Right lobe of liver (tissue), 6 donors: ENCODE data around the gene FAM20C. TPM values are rescaled to one million over a fixed set of nuclear protein-coding genes. Genes with fewer than 3 reads are reported as not detected.

Experiments
- ATAC-seq, 4 donors: fragments of 200-7000 bp; cut with Tn5 transposase; one replicate each; pipeline ENCODE4 v1.9.1; 2020; ENCODE audit warnings: mild to moderate bottlenecking in 4 of 4, moderate library complexity in 4 of 4
- DNase-seq, 3 donors: peaks; one replicate each; pipeline ENCODE4 v3.0.0-alpha.2; 2020
- H3K27ac ChIP-seq, 3 donors: fragments of 200-600 bp; one replicate each; pipeline ENCODE4 v1.8.0; 2022
- H3K27me3 ChIP-seq, 2 donors: fragments of 200-600 bp; one replicate each; pipeline ENCODE4 v1.8.0; 2022
- H3K36me3 ChIP-seq, 4 donors: fragments of 200-600 bp; sonication (generic) in 1 of 4; one replicate each; pipeline versions ENCODE4 v1.5.1 to v1.8.0; 2017 to 2022; ENCODE audit warnings: control low read depth in 1 of 4
- H3K4me1 ChIP-seq, 4 donors: fragments of 200-600 bp; sonication (generic) in 1 of 4; one replicate each; pipeline versions ENCODE4 v1.5.1 to v1.8.0; 2017 to 2022; ENCODE audit warnings: control low read depth in 1 of 4
- H3K4me3 ChIP-seq, 3 donors: fragments of 200-600 bp; one replicate each; pipeline ENCODE4 v1.8.0; 2022
- H3K9me3 ChIP-seq, 4 donors: fragments of 200-600 bp; sonication (generic) in 1 of 4; one replicate each; pipeline versions ENCODE4 v1.5.1 to v1.8.0; 2017 to 2022; ENCODE audit warnings: control low read depth in 1 of 4
- CTCF ChIP-seq, 4 donors: fragments of 200-600 bp in 3 of 4; fragments of 450-650 bp in 1 of 4; IDR thresholded peaks; one replicate each; pipeline versions ENCODE4 v1.5.1 to v1.8.0; 2016 to 2022; ENCODE audit warnings: antibody characterized with exemption in 4 of 4, mild to moderate bottlenecking in 2 of 4
- POLR2A ChIP-seq: fragments of 450-650 bp; IDR thresholded peaks from one replicate; pipeline ENCODE4 v1.6.1; 2017; ENCODE audit warnings: antibody characterized with exemption, mild to moderate bottlenecking
- WGBS: methylation state at CpG from one replicate; pipeline ENCODE4 v1.1.6; 2018; ENCODE audit warnings: low coverage, low lambda C conversion rate; ENCODE audit not compliant: insufficient coverage; ENCODE audit errors: missing lambda C conversion rate; 5-methylcytosine and 5-hydroxymethylcytosine counted together
- intact Hi-C, 2 donors: fragments of 100-400 bp; cut with DNase I; formaldehyde crosslinking; loops; one replicate each; pipeline versions ENCODE4 v1.11.2 to v1.14.1; 2022
- total RNA-seq, 6 experiments: library from RNA; depleted of rRNA in 2 of 6; stranded (reverse); fragments of >200 nt in 2 of 6; fragmentation: NEBNext Ultra II Directional in 3 of 6; extraction: Animal tissue kit (Norgen Biotek cat#: 25700) in 3 of 6; gene quantifications; one replicate each; pipeline versions ENCODE4 v1.1.0 to v1.2.4, GENCODE V29; 2016 to 2023
- donor health status: DM: no; HTN: yes; CAD: no.
- donor health status: DM: no; HTN: no; CAD: no.
- donor health status: DM: no; HTN: no; CAD: no.
- donor health status: DM: no; HTN: yes; CAD: no.
- donor health status: DM: no; HTN: yes; CAD: no.

Gene FAM20C
- total RNA-seq, 6 experiments from 2014 or later = 32.1 to 73.8 (median 57.3) TPM

- H3K36me3 ChIP-seq = peaks cover 0 to 82% (median 37%) of the 10 kb centered on the region in 4 donors
- intact Hi-C loops = no loop called here
- no peak overlapping the region for H3K4me3 ChIP-seq
- no peak for ATAC-seq
- no peaks in the 10 kb centered on the region for H3K9me3 ChIP-seq
- TF ChIP-seq CTCF (IDR thresholded peaks at IDR 0.05) = no peak
- no peak for TF ChIP-seq POLR2A
- H3K27ac ChIP-seq = no peak overlapping the region
- DNase-seq = peak in 2 of 3 donors; percentile 12 to 27
- 89% methylated on average over 18 of the region's 31 CpGs for WGBS
- no peaks in the 10 kb centered on the region for H3K4me1 ChIP-seq
- H3K27me3 ChIP-seq = no peaks in the 10 kb centered on the region
Observed at GRCh38 chr7:254337-255037, 62.1 kb downstream of the FAM20C start.

- DNase-seq (peak in 2 of 3 donors; percentile 15 to 29), ATAC-seq (no peak)
- intact Hi-C loops = no loop called here
- Histone ChIP-seq H3K4me3 (no peak overlapping the region), H3K27me3 (no peaks in the 10 kb centered on the region), H3K36me3 (peaks cover 0 to 81% (median 40%) of the 10 kb centered on the region in 4 donors), H3K9me3 (no peaks in the 10 kb centered on the region), H3K27ac (no peak overlapping the region), H3K4me1 (no peaks in the 10 kb centered on the region)
- WGBS = 87% methylated on average over 13 of the region's 19 CpGs
- TF ChIP-seq CTCF (IDR thresholded peaks at IDR 0.05) = no peak
Observed at GRCh38 chr7:255038-255435, 62.7 kb downstream of the FAM20C start.

GRCh38 chr7:255721-256361 is 63.5 kb downstream of the FAM20C start:
- Histone ChIP-seq H3K27ac (no peak overlapping the region), H3K4me3 (no peak overlapping the region), H3K27me3 (no peaks in the 10 kb centered on the region), H3K9me3 (no peaks in the 10 kb centered on the region), H3K4me1 (no peaks in the 10 kb centered on the region), H3K36me3 (peaks cover 0 to 81% (median 40%) of the 10 kb centered on the region in 4 donors)
- ATAC-seq (no peak), DNase-seq (peak in 2 of 3 donors; percentile 22 to 54)
- WGBS = 90% methylated on average over 4 of the region's 44 CpGs
- intact Hi-C loops = no loop called here
- TF ChIP-seq POLR2A (no peak), CTCF (IDR thresholded peaks at IDR 0.05) (no peak)

GRCh38 chr7:256461-256940 is 64.1 kb downstream of the FAM20C start:
- H3K36me3 ChIP-seq = peaks cover 0 to 77% (median 38%) of the 10 kb centered on the region in 4 donors
- DNase-seq (peak in 2 of 3 donors; percentile 16 to 53), ATAC-seq (no peak)
- no peak overlapping the region for H3K4me3 ChIP-seq
- no peaks in the 10 kb centered on the region for H3K4me1 ChIP-seq
- TF ChIP-seq POLR2A = no peak
- TF ChIP-seq CTCF (IDR thresholded peaks at IDR 0.05) = no peak
- no peaks in the 10 kb centered on the region for H3K27me3 ChIP-seq
- no peak overlapping the region for H3K27ac ChIP-seq
- no peaks in the 10 kb centered on the region for H3K9me3 ChIP-seq
- intact Hi-C loops = no loop called here
- WGBS = 89% methylated on average over 9 of the region's 38 CpGs
